H9 (cell line): ENCODE measurements around the gene SLC17A3. TPM values are rescaled to one million over a fixed set of nuclear protein-coding genes. Genes with fewer than 3 reads are reported as not detected.

Experiments
- DNase-seq: peaks from one replicate; pipeline ENCODE4 v3.0.0-alpha.2; 2017
- H2AFZ ChIP-seq: one replicate; pipeline ENCODE4 v1.6.1; 2013; ENCODE audit warnings: mild to moderate bottlenecking, low read length, control low read depth, moderate library complexity
- H2AK5ac ChIP-seq: 2 replicates; pipeline ENCODE4 v1.6.1; 2013; ENCODE audit warnings: low read length, control low read depth, mixed read lengths; ENCODE audit not compliant: insufficient read length
- H2BK120ac ChIP-seq: one replicate; pipeline ENCODE4 v1.6.1; 2013; ENCODE audit warnings: low read depth, mild to moderate bottlenecking, low read length, control low read depth, inconsistent platforms; ENCODE audit not compliant: poor library complexity, severe bottlenecking
- H2BK12ac ChIP-seq: 2 replicates; pipeline ENCODE4 v1.6.1; 2013; ENCODE audit warnings: low read length, control low read depth, mixed read lengths, low read depth; ENCODE audit not compliant: insufficient read length
- H2BK15ac ChIP-seq: 2 replicates; pipeline ENCODE4 v1.6.1; 2013; ENCODE audit warnings: low read depth, low read length, control low read depth
- H2BK20ac ChIP-seq: one replicate; pipeline ENCODE4 v1.6.1; 2013; ENCODE audit warnings: low read depth, mild to moderate bottlenecking, low read length, control low read depth, inconsistent platforms; ENCODE audit not compliant: poor library complexity, severe bottlenecking
- H2BK5ac ChIP-seq: 2 replicates; pipeline ENCODE4 v1.6.1; 2013; ENCODE audit warnings: low read length, control low read depth, mixed read lengths; ENCODE audit not compliant: insufficient read length
- H3K14ac ChIP-seq: 2 replicates; pipeline ENCODE4 v1.6.1; 2013; ENCODE audit warnings: low read length, control low read depth; ENCODE audit not compliant: insufficient read depth
- H3K18ac ChIP-seq: 2 replicates; pipeline ENCODE4 v1.6.1; 2013; ENCODE audit warnings: low read depth, mild to moderate bottlenecking, mixed read lengths, low read length, control low read depth; ENCODE audit not compliant: insufficient read length
- H3K23ac ChIP-seq: 2 replicates; pipeline ENCODE4 v1.6.1; 2013; ENCODE audit warnings: low read length, control low read depth, mixed read lengths, low read depth; ENCODE audit not compliant: insufficient read length
- H3K23me2 ChIP-seq: 2 replicates; pipeline ENCODE4 v1.6.1; 2013; ENCODE audit warnings: low read depth, mild to moderate bottlenecking, mixed read lengths, low read length, control low read depth; ENCODE audit not compliant: insufficient read length, poor library complexity, severe bottlenecking
- H3K27ac ChIP-seq: 2 replicates; pipeline ENCODE4 v1.5.1; 2013; ENCODE audit warnings: low read length, control low read depth, mixed read lengths, low read depth; ENCODE audit not compliant: insufficient read length
- H3K27me3 ChIP-seq: 2 replicates; pipeline ENCODE4 v1.6.1; 2013; ENCODE audit warnings: low read length, control low read depth, inconsistent platforms; ENCODE audit not compliant: insufficient read depth
- H3K4ac ChIP-seq: 2 replicates; pipeline ENCODE4 v1.6.1; 2013; ENCODE audit warnings: low read depth, mild to moderate bottlenecking, control low read depth, inconsistent platforms, low read length, moderate library complexity
- H3K4me1 ChIP-seq: 2 replicates; pipeline ENCODE4 v1.6.1; 2013; ENCODE audit warnings: low read length, control low read depth, inconsistent platforms; ENCODE audit not compliant: insufficient read depth
- H3K4me2 ChIP-seq: 2 replicates; pipeline ENCODE4 v1.6.1; 2013; ENCODE audit warnings: low read length, control low read depth, mixed read lengths; ENCODE audit not compliant: insufficient read length, insufficient read depth
- H3K56ac ChIP-seq: 2 replicates; pipeline ENCODE4 v1.6.1; 2013; ENCODE audit warnings: low read depth, mild to moderate bottlenecking, mixed read lengths, low read length, control low read depth; ENCODE audit not compliant: insufficient read length
- H3K79me1 ChIP-seq: 2 replicates; pipeline ENCODE4 v1.6.1; 2013; ENCODE audit warnings: low read depth, mild to moderate bottlenecking, moderate library complexity, low read length, control low read depth, inconsistent platforms; ENCODE audit not compliant: insufficient read depth, poor library complexity, severe bottlenecking
- H3K79me2 ChIP-seq: 2 replicates; pipeline ENCODE4 v1.6.1; 2013; ENCODE audit warnings: low read length, control low read depth, inconsistent platforms; ENCODE audit not compliant: insufficient read depth
- H3K9ac ChIP-seq: 2 replicates; pipeline ENCODE4 v1.6.1; 2013; ENCODE audit warnings: low read length, control low read depth, mixed read lengths; ENCODE audit not compliant: insufficient read length; ENCODE audit errors: extremely low read depth
- H3K9me3 ChIP-seq: one replicate; pipeline ENCODE4 v1.6.1; 2013; ENCODE audit warnings: low read depth, low read length, inconsistent platforms; ENCODE audit not compliant: control insufficient read depth
- H3T11ph ChIP-seq: one replicate; pipeline ENCODE4 v1.6.1; 2013; ENCODE audit warnings: mild to moderate bottlenecking, low read length, control low read depth, inconsistent platforms
- H4K20me1 ChIP-seq: one replicate; pipeline ENCODE4 v1.6.1; 2013; ENCODE audit not compliant: control insufficient read depth, insufficient read length, insufficient read depth
- H4K5ac ChIP-seq: 2 replicates; pipeline ENCODE4 v1.6.1; 2013; ENCODE audit warnings: low read depth, mild to moderate bottlenecking, mixed read lengths, low read length, control low read depth; ENCODE audit not compliant: insufficient read length
- H4K8ac ChIP-seq: replicated peaks from 2 replicates; pipeline ENCODE4 v1.6.1; 2013; ENCODE audit warnings: low read length, control low read depth, mixed read lengths, low read depth; ENCODE audit not compliant: insufficient read length
- H4K91ac ChIP-seq: 2 replicates; pipeline ENCODE4 v1.6.1; 2013; ENCODE audit warnings: low read depth, mild to moderate bottlenecking, moderate library complexity, mixed read lengths, low read length, control low read depth; ENCODE audit not compliant: insufficient read length
- H3K27ac Mint-ChIP-seq, 3 experiments: 2 replicates in 2 of 3; 3 replicates in 1 of 3; pipeline ENCODE4 v1.8.0; 2020 to 2021; ENCODE audit warnings: mixed read lengths in 3 of 3, mild to moderate bottlenecking in 1 of 3, moderate library complexity in 1 of 3
- H3K27me3 Mint-ChIP-seq: 2 replicates; pipeline ENCODE4 v1.8.0; 2021; ENCODE audit warnings: low read depth, mild to moderate bottlenecking, moderate library complexity, mixed read lengths
- H3K36me3 Mint-ChIP-seq, 3 experiments: 2 replicates in 2 of 3; 3 replicates in 1 of 3; pipeline ENCODE4 v1.8.0; 2020 to 2021; ENCODE audit warnings: low read depth in 3 of 3, mixed read lengths in 3 of 3; ENCODE audit not compliant: insufficient read depth in 1 of 3
- H3K4me1 Mint-ChIP-seq, 2 experiments: 2 replicates each; pipeline ENCODE4 v1.8.0; 2020; ENCODE audit warnings: mixed read lengths in 2 of 2
- H3K4me3 Mint-ChIP-seq, 2 experiments: 2 replicates in 1 of 2; 3 replicates in 1 of 2; pipeline ENCODE4 v1.8.0; 2020 to 2021; ENCODE audit warnings: mild to moderate bottlenecking in 2 of 2, mixed read lengths in 2 of 2, moderate library complexity in 1 of 2
- H3K9me3 Mint-ChIP-seq, 2 experiments: 2 replicates in 1 of 2; 3 replicates in 1 of 2; pipeline ENCODE4 v1.8.0; 2020; ENCODE audit warnings: mild to moderate bottlenecking in 2 of 2, mixed read lengths in 2 of 2, moderate library complexity in 1 of 2
- whole genome bisulfite sequencing: extraction: QIAGEN DNeasy Blood & Tissue Kit; methylation state at CpG from one replicate; pipeline ENCODE4 v1.1.7; 2013; ENCODE audit warnings: missing lambda C conversion rate, low lambda C conversion rate, mixed read lengths; ENCODE audit not compliant: insufficient read length; ENCODE audit errors: extremely low coverage; 5-methylcytosine and 5-hydroxymethylcytosine counted together
- total RNA-seq: library from RNA; stranded (reverse); gene quantifications from 2 replicates; pipeline ENCODE4 v1.2.1, GENCODE V29; 2021
- TF ChIP-seq, protein P1 (sequence below): fragments of 200-600 bp; sonication (generic); conservative IDR thresholded peaks from 3 replicates; pipeline ENCODE4 v1.8.0; 2021; ENCODE audit warnings: antibody characterized with exemption, mild to moderate bottlenecking

Gene SLC17A3
- total RNA-seq, 1 experiment from 2014 or later, result not detected

DNA sequence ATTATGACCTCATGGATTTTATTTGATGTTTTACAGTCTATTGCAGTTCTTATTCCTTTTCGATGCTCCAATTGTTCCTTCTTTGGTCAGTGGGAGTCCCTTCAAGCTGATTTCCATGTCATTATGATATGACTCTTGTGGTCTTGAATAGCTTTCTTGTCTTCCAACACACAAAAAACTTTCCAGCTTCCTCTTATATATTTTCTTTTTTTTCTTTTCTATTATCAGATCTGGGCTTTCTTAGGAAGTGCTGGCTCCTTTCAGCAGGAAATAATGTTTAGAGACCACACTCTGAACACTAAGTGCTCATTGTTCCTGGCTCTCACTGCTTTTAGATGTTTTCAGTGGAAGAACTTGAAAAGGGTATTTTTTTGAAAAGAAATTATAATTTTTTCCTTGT is 39.1 kb downstream of the SLC17A3 start:
- H3K27ac ChIP-seq, result no peak overlapping the region
- H2BK120ac ChIP-seq, result no peak overlapping the region
- no CpG with 5 or more reads among the region's 1 CpG for WGBS
- no peak overlapping the region for H2BK15ac ChIP-seq
- H3K9ac ChIP-seq, result no peak overlapping the region
- H3K4me1 Mint-ChIP-seq, result no peaks in the 10 kb centered on the region
- no peaks in the 10 kb centered on the region for H4K20me1 ChIP-seq
- DNase-seq, result no peak
- no peaks in the 10 kb centered on the region for H3K27me3 Mint-ChIP-seq
- TF ChIP-seq, protein P1, sequence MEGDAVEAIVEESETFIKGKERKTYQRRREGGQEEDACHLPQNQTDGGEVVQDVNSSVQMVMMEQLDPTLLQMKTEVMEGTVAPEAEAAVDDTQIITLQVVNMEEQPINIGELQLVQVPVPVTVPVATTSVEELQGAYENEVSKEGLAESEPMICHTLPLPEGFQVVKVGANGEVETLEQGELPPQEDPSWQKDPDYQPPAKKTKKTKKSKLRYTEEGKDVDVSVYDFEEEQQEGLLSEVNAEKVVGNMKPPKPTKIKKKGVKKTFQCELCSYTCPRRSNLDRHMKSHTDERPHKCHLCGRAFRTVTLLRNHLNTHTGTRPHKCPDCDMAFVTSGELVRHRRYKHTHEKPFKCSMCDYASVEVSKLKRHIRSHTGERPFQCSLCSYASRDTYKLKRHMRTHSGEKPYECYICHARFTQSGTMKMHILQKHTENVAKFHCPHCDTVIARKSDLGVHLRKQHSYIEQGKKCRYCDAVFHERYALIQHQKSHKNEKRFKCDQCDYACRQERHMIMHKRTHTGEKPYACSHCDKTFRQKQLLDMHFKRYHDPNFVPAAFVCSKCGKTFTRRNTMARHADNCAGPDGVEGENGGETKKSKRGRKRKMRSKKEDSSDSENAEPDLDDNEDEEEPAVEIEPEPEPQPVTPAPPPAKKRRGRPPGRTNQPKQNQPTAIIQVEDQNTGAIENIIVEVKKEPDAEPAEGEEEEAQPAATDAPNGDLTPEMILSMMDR, result no peak
- no peak overlapping the region for H3K4me2 ChIP-seq
- no peaks in the 10 kb centered on the region for H3K9me3 ChIP-seq
- H2AK5ac ChIP-seq, result no peak overlapping the region
- no peak overlapping the region for H3K27ac Mint-ChIP-seq
- H2AFZ ChIP-seq, result no peak overlapping the region
- H3K4me3 Mint-ChIP-seq, result no peak overlapping the region
- H2BK5ac ChIP-seq, result no peak overlapping the region
- no peaks in the 10 kb centered on the region for H3K4me1 ChIP-seq
- H2BK20ac ChIP-seq, result no peak overlapping the region
- no peak overlapping the region for H3K14ac ChIP-seq
- H3K9me3 Mint-ChIP-seq, result no peaks in the 10 kb centered on the region
- H4K5ac ChIP-seq, result no peak overlapping the region
- no peak overlapping the region for H3K18ac ChIP-seq
- H3K36me3 Mint-ChIP-seq, result no peaks in the 10 kb centered on the region
- H3K79me2 ChIP-seq, result no peaks in the 10 kb centered on the region
- no peak overlapping the region for H4K91ac ChIP-seq
- H4K8ac ChIP-seq, result no peak overlapping the region
- no peaks in the 10 kb centered on the region for H3K27me3 ChIP-seq
- H3K4ac ChIP-seq, result no peak overlapping the region
- no peaks in the 10 kb centered on the region for H3K23me2 ChIP-seq
- no peaks in the 10 kb centered on the region for H3K79me1 ChIP-seq
- no peak overlapping the region for H3K23ac ChIP-seq
- H2BK12ac ChIP-seq, result no peak overlapping the region
- no peak overlapping the region for H3T11ph ChIP-seq
- no peak overlapping the region for H3K56ac ChIP-seq
